Activated CD4-positive, CD25-positive, alpha-beta regulatory T cell treated with anti-CD3 and anti-CD28 coated beads, Interleukin-2, amount 50 U/mL, for 16 hours (primary cell): ENCODE data around the gene COL4A6.

Source experiments
- DNase-seq: peaks from one replicate; pipeline ENCODE4 v3.0.0-alpha.2; 2020; ENCODE audit warnings: low read depth, low spot score

The COL4A6 gene

GRCh38 chrX:108331126-108331909 lies 106.9 kb downstream of the COL4A6 start:
- no peak for DNase-seq

- DNase-seq, result no peak
Observed at GRCh38 chrX:108323751-108324150, 114.5 kb downstream of the COL4A6 start.

- no peak for DNase-seq
Observed at GRCh38 chrX:108322234-108322633, 116.0 kb downstream of the COL4A6 start.

- no peak for DNase-seq
Observed at GRCh38 chrX:108316456-108316855, 121.8 kb downstream of the COL4A6 start.

- no peak for DNase-seq
Observed at GRCh38 chrX:108313669-108314068, 124.6 kb downstream of the COL4A6 start.

- DNase-seq, result no peak
Observed at GRCh38 chrX:108312957-108313356, 125.3 kb downstream of the COL4A6 start.

- no peak for DNase-seq
Observed at GRCh38 chrX:108312011-108312410, 126.2 kb downstream of the COL4A6 start.

- DNase-seq, result no peak
Observed at GRCh38 chrX:108310506-108310905, 127.7 kb downstream of the COL4A6 start.

- DNase-seq, result no peak
Observed at GRCh38 chrX:108309144-108309543, 129.1 kb downstream of the COL4A6 start.

GRCh38 chrX:108307132-108308085 lies 130.8 kb downstream of the COL4A6 start:
- DNase-seq, result no peak

GRCh38 chrX:108306086-108306485 lies 132.1 kb downstream of the COL4A6 start:
- DNase-seq, result no peak

- DNase-seq, result no peak
Observed at GRCh38 chrX:108304757-108305156, 133.5 kb downstream of the COL4A6 start.

- no peak for DNase-seq
Observed at GRCh38 chrX:108304210-108304609, 134.0 kb downstream of the COL4A6 start.

GRCh38 chrX:108303682-108304081 lies 134.5 kb downstream of the COL4A6 start:
- DNase-seq, result no peak

GRCh38 chrX:108299704-108300103 lies 138.5 kb downstream of the COL4A6 start:
- DNase-seq, result no peak

GRCh38 chrX:108299101-108299591 lies 139.1 kb downstream of the COL4A6 start:
- DNase-seq, result no peak

GRCh38 chrX:108298165-108298602 lies 140.0 kb downstream of the COL4A6 start:
- DNase-seq, result no peak

GRCh38 chrX:108297290-108297689 lies 140.9 kb downstream of the COL4A6 start:
- DNase-seq, result no peak

- no peak for DNase-seq
Observed at GRCh38 chrX:108292053-108292452, 146.2 kb downstream of the COL4A6 start.

GRCh38 chrX:108285918-108286317 lies 152.3 kb downstream of the COL4A6 start:
- DNase-seq, result no peak

- no peak for DNase-seq
Observed at GRCh38 chrX:108285356-108285755, 152.9 kb downstream of the COL4A6 start.

GRCh38 chrX:108275732-108276131 lies 162.5 kb downstream of the COL4A6 start:
- no peak for DNase-seq
